Activated T-cell treated with anti-CD3 and anti-CD28 coated beads, Interleukin-2, amount 50 U/mL, for 48 hours (primary cell): ENCODE data around the gene EIF4B.

Experiments
- DNase-seq, 2 experiments: peaks; one replicate each; pipeline ENCODE4 v3.0.0-alpha.2; 2020

Gene EIF4B

DNA sequence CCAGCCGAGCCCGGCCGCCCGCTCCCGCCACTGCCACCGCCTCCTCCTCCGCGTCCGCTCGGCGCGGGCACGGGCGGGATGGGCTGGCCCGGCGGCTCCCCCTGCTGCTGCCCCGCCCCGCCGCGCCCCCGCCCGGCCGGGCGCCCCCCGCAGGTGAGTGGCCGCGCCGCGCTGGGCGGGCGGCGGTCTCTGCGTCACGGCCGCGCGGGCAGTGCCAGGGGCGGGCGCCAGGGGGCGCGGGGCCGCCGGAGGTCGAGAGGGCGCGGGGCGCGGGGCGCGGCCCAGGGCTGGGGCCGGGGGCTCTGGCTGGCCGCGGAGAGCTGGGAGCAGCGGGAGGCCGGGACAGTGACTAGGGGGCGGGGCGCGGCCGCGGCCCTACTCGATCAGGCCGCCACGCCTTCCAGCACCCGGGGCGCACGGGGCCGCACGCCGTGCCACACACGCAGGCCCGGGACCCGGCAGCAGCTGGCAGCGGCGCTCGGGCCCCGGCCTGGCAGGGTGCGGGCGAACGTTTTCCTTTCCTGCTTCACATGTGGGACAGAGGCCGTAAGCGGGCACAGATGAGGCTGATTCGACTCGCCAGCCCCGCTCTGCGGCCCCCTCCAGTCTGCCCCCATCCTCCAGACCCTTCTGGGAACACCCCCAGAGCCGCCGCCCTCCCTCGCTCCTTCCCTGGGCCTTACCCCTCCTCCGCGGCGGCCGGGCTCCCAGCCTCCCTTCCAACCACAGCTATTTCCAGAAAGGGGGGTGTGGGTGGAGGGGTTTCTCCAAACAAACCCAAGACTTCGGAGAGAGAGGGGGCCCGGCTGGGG, 41.2 kb downstream of the EIF4B start:
- peak; percentile 77 to 83 for DNase-seq

DNA sequence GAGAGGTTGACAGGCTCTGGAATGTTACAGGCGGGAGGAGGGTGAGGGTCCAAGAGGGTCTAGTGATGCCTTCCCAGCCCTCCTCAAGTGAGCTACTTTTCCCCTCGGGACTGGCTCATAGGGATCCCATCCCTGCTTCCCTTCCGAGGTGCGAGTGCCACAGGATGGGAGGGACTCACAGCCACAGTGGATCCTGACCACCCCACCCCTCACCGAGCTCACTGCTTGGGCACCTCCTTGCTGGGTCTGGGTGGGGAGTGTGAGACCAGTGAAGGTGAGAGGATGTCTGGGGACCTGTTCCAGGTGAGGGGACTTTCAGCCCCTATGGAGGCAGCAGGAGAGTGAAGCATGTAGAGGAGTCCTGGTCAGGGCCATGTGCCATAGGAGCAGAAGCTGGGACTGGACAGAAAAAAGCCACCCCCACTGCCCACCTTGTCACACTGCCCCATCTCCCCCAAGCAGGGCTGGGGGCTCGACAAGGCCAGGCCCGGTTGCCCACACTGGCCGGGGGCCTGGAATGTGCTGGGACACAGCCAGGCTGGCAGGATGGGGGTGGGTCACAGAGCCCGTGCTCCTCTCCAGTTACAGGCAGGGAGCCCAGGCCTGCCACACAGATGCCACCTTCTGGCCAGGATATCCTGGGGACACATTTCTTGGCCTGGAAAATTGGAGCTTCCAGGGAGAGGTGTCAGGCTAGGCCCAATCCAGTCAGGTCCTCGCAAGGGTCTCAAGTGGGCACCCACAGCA, 42.0 kb downstream of the EIF4B start:
- DNase-seq = no peak

DNA sequence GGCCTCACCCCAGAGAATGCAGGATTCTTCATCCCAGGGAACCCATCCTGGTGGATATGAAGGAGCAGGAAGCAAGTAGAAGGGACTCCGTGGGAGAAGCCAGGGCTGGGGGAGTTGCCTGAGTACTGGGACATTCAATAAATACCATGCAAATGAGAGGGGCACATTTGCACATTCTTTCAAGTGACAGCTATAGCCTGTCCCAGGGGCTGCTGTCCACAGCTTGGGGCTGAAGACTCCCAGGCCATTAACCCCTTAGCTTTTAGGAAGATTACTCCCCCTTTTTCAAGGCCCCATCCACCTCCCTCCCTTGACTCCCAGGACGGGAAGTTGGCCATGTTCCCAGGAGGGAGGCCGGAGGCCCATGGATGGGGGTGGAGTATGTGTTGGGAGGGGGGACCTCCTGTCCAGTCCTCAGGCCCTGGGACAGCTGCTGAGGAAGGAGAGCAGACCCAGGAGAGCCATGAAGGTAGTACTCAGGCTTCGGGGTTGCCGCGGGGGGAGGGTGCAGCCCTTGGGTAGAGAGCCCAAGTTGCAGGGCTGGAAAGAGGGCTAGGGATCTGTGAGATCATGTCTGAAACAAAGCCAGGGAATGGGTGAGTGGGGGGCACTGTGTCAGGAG, 42.6 kb downstream of the EIF4B start:
- DNase-seq = no peak

- no peak for DNase-seq
Observed at GRCh38 chr12:53049571-53050318, 43.5 kb downstream of the EIF4B start, which contains the start of gene TNS2. Gene TNS2 (plus strand): TSS chr12:53050065. CDS start chr12:53050186, 121 bp downstream.

GRCh38 chr12:53050426-53051057, 44.3 kb downstream of the EIF4B start:
- no peak for DNase-seq

GRCh38 chr12:53051058-53051880, 45.0 kb downstream of the EIF4B start:
- DNase-seq = no peak

GRCh38 chr12:53051881-53052412, 45.7 kb downstream of the EIF4B start:
- DNase-seq = no peak

DNA sequence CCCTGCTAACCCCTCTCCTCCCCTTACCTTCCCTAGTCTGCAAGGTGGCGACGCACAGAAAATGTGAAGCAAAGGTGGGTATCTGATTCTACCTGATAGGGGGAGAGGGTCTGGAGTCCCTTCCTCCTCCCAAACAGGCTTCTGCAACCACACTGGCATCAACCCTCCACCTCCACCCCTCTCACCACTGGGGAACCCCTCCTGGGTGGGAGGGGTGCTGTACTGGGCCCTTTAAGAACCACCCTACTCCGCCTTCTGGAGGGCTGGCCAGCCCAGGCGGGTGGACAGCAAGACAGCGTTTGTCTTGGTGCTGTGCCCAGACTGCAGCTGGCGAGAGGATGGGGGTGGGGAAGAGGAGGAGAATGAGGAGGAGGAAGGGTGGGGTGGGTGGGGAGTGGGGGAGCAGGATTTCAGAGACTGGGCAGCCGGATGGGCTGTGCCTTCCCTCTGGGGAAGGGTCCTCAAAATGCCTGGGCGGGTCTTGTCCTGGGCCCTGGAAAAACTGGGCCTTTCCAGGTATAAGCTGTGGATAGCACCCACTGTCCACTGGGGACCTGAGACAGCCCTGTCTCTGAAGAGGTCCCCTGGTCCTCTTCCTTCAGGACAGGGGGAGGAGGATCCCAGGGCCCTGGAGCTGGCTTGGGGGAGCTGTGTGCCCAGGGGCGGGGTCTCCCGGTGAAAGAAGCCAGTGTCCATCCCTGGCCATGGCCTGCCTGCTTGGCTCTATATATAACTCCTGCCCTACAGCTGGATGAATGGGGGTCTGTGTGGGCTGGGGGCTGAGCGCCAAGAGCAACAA, 46.4 kb downstream of the EIF4B start:
- no peak for DNase-seq

- peak; percentile 64 to 65 for DNase-seq
Observed at GRCh38 chr12:53053218-53054111, 47.2 kb downstream of the EIF4B start.

GRCh38 chr12:53054112-53054878, 48.0 kb downstream of the EIF4B start:
- peak; percentile 95 to 96 for DNase-seq

DNA sequence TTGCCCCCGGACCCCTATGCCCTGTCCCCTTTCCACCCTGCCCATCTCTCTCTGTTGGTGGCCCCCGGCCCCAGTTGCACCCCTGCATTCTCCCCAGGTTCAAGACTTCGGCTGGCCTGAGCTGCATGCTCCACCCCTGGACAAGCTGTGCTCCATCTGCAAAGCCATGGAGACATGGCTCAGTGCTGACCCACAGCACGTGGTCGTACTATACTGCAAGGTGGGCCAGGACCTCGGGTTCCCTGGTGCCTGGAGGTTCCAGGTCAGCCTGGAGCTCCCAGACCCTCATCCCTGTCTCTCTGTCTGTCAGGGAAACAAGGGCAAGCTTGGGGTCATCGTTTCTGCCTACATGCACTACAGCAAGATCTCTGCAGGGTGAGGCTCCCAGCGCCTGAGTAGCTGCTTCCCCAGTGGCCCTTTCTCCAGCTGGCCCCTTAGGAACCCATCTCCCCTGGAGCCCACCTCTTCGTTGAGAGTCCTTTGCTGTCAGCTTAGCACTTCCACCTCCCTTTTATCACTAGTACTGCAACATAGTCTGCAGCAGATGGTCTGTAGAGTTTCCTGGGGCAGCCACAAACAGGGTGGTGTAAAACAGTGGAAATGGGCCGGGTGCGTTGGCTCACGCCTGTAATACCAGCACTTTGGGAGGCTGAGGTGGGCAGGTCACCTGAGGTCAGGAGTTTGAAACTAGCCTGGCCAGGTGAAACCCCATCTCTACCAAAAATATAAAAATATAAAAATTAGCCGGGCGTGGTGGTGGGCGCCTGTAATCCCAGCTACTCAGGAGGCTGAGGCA, 49.4 kb downstream of the EIF4B start:
- no peak for DNase-seq

DNA sequence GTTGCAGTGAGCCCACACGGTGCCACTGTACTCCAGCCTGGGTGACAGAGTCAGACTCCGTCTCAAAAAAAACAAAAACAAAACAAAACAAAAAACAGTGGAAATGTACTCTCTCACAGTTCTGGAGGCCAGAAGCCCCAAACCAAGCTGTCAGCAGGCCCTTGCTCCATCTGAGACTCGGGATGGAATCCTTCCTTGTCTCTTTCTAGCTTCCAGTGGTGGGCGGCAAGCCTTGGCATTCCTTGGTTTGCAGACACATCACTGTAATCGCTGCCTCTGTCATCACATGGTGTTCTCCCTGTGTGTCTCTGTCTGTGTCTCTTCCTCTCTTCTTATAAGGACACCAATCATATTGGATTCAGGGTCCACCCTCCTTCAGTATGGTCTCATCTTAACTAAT, 50.0 kb downstream of the EIF4B start:
- DNase-seq = no peak

- no peak for DNase-seq
Observed at GRCh38 chr12:53056901-53057300, 50.6 kb downstream of the EIF4B start.

- no peak for DNase-seq
Observed at GRCh38 chr12:53057816-53058500, 51.7 kb downstream of the EIF4B start.

- DNase-seq = no peak
Observed at GRCh38 chr12:53058674-53059433, 52.6 kb downstream of the EIF4B start.

GRCh38 chr12:53059434-53060063, 53.3 kb downstream of the EIF4B start:
- DNase-seq = no peak
